Cortex of kidney (tissue), 1 donor: ENCODE data around the gene PDE4D.
"Not testable (repeated sequence)": the region's sequence is repeated elsewhere in the genome, so short reads cannot be mapped to it uniquely, and the experiment has no call there.

Source experiments
- DNase-seq: peaks from one replicate; lab custom pipeline; 2025; lab: John Stamatoyannopoulos, UW

Gene PDE4D

GRCh38 chr5:59003641-59004040 is 889.9 kb downstream of the PDE4D start:
- no peak for DNase-seq

DNA sequence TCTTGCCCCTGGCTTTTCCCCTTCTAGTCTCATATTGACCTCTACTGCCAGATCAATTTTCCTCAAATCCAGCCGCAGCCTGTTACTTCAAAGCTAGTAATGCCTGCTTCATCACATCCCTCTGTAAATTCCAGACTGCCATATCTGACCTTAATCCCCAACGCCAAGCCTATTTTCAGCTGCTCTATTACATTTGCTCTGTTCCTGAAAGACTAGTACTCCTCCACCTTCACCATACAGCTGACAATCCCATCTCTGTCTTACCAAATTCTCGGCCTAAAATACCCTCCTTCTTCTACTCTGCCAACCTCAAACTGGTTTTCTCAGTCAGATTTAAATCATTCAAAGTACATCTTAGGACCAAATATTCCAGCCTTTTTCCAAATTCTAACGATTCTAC is 890.4 kb downstream of the PDE4D start:
- DNase-seq, result no peak

DNA sequence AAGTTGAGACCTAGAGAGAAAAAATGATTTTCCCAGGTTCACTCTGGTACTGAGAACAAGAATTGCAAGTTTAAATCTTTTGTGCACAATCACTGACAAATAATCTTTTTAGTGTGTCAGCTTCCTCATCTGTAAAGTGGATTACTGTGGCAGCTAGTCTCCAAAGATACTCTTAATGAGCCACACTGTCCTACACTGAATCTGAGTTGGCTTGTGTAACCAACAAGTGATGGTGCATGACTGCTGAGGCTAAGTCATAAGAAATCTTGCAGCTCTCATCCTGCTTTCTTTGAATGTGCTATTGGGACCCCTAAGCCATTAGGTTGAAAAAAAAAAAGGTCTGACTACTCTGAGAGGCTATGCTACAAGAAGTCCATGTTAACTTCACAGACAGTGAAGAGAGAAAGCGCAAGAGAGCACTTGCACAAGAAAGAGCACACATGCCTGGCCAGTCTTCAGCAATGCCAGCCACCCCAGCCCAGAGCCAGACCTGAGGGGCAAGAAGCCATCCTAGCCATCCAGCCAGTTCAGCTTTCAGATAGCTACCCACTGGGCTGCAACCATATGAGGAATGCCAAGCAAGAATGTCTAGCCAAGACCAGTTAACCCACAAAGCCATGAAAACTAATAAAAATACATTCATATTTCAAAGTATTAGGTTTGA is 891.2 kb downstream of the PDE4D start:
- DNase-seq, result no peak

GRCh38 chr5:59001716-59002115 is 891.8 kb downstream of the PDE4D start:
- no peak for DNase-seq

DNA sequence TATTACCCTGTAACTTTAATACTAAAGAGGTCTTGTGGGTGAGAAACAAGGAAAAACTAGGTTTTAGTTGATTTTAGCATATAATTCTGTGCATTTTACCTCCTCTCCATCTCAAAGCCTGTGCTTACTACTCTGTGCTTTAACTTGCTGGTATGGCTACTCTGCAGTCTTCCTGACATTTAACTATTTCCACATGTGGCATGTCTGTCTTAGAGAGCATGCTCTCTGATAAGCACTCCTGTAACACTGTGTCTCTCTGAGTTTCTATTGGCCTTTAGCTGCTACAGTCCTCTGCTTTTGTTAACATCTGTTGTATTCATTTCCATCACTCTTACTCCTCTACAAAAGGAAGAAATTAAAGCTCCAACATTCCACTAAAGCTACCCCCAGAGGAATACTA is 892.4 kb downstream of the PDE4D start:
- no peak for DNase-seq

GRCh38 chr5:59000211-59000610 is 893.3 kb downstream of the PDE4D start:
- DNase-seq, result no peak

GRCh38 chr5:58999804-59000203 is 893.7 kb downstream of the PDE4D start:
- DNase-seq, result no peak

DNA sequence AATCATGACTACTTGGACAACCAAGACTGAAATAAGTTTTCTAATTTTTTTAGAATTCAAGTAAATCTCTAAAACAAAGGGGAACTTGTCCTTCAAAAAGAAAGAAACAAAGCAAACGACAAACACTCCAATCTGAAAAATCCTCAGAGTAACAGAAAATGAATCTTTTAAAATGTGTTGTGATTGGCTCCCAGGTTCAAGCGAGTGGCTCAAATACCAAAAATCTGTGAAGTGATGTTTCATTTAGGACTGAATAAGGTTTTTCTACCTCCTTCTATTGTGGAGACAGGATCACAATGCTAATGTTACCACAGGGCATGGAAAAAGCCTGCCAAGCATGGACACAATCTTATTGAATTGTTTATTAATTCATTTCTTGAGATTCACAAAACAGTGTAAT is 895.0 kb downstream of the PDE4D start:
- DNase-seq, result no peak

DNA sequence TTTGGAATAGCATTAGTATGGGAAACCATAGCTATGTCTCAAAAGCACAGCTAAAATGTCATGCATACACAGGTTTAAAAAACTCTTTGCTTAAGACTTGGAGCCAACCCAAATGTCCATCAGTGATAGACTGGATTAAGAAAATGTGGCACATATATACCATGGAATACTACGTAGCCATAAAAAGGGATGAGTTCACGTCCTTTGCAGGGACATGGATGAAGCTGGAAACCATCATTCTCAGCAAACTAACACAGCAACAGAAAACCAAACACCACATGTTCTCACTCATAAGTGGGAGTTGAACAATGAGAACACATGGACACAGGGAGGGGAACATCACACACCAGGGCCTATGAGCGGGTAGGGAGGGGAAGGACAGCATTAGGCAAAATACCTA is 897.7 kb downstream of the PDE4D start:
- not testable (repeated sequence) for DNase-seq

DNA sequence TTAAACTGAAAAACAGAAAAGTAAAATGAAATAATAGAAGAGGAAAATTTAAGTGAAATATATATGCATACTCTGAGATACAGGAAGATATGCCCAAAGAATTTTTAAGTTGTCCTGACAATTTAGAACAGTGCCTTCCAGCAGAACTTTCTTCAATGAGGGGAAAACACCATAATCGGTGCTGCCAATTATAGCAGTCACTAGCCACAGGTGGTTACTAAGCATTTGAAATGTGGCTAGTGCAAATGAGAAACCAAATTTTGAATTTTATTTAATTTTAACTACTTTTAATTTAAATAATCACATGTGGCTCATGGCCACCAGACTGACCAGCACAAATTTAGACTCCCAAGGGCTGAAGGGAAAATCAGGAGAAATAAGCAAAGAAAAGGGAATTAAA is 900.1 kb downstream of the PDE4D start:
- DNase-seq, result no peak

GRCh38 chr5:58988938-58989337 is 904.6 kb downstream of the PDE4D start:
- no peak for DNase-seq

GRCh38 chr5:58987193-58987592 is 906.3 kb downstream of the PDE4D start:
- no peak for DNase-seq

- DNase-seq, result no peak
Observed at GRCh38 chr5:58986281-58986680, 907.2 kb downstream of the PDE4D start.

- DNase-seq, result no peak
Observed at GRCh38 chr5:58985759-58986158, 907.8 kb downstream of the PDE4D start.

DNA sequence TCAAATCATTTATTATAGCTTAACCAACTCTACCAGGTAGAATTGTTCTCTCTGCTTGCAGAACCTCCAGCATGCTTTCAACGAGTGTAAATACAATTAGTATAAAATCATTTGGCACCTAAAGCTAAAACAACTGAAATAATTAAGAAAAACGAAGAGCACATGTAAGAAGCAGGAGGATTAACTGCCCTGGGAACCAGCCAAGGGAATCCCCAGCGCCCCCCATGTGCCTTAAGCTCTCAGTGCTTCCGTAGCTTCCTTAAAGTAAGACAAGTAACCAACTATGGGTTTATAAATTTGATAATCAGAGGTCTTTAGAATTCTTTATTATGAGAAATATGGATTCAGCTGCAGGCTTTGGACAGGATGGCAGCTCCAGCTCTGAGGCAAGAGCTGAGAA is 908.2 kb downstream of the PDE4D start:
- DNase-seq, result no peak

DNA sequence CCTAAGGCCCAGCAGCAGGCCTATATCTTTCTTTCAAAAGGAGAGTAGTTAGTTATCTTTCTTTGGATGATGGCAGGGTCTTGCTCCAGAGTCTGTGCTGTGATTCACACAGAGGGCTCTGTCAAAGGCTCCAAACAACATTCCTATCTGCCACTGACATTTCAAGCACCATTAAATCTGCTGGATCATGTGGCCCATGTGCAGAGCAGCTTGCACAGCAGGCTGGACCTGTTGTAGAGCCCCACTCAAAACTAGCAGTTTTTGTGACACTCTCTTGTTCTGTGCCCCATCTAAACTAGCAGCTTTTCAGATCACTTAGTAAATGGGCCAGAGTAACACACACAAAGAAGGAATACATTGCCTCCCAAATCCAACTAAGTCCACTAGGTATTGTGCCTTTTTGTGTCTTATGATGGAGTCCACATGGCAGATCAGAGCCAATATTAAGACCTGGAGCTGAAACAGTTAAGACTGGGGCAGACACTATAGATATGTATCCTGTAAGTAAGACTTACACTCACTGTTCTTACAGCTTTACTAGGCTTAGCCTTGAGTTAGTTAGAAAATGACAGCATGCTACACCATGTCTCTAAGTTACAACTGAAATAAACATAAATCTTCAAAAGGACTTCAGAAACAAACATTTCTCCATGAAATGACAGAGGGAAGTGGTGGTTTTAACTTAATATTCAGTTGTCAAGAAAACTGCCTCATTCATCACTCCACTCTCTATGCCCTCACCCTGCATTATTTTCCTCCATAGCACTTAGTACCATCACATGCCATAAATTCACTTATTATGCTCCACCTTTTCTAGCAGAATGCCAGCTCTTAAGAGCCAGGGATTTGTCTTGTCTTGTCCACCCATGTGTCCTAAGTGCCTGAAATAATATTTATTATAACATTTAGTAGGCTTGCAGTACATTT is 909.7 kb downstream of the PDE4D start:
- no peak for DNase-seq

DNA sequence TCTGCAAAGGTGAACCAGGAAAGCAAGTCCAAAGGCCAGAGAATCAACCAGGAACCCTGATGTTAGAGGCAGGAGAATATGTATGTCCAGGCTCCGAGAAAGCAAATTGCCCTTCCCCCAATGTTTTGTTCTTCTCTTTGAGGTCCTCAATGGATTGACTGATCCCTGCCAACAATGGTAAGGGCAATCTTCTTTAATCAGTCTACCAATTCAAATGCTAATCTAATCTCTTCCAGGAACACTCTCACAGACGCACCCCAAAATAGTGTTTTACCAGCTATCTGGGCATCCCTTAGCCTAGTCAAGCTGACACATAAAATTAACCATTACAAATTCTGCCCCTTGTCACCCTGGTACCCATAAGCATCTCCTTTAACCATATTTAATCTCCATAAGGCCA is 912.6 kb downstream of the PDE4D start:
- DNase-seq, result no peak

DNA sequence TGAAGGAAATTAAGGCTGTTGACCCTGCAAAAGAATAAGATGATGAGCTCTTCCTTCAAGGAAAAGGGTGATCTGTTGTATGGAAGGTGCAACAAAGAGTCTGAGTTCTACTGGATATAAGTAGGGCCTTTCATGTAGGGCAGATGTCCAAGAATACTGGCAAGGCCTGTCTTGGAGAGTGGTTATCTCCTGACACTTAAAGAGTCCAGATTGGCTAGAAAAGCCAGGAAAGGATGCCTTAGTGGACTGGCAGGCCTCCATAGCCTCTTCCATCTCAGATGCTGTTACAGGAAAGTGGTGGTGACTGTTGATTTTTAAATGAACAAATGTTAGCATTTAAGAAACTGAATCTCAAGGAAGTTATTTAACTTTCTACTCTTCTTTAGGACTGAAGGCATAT is 914.4 kb downstream of the PDE4D start:
- DNase-seq, result no peak

GRCh38 chr5:58974601-58975000 is 918.9 kb downstream of the PDE4D start:
- DNase-seq, result no peak

DNA sequence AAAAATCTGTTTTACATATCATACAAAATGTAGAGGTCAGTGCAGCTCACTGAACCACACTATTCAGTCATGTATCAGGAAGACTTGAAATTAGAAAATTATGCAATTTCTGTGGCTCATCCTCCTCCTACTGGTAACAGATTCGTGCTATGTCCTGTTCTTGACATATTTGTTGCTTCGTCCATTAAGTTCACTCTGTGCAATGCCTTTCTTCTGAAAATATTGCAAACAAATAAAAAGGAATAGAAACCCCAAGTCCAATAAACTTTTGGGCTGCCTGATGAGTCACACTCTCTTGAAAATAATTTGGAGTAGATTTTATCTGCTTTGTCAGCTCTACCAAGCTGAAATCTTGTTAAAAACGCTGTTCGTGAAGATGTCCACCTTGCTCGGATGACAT is 919.4 kb downstream of the PDE4D start:
- DNase-seq, result no peak

GRCh38 chr5:58972301-58972700 is 921.2 kb downstream of the PDE4D start:
- DNase-seq, result no peak

DNA sequence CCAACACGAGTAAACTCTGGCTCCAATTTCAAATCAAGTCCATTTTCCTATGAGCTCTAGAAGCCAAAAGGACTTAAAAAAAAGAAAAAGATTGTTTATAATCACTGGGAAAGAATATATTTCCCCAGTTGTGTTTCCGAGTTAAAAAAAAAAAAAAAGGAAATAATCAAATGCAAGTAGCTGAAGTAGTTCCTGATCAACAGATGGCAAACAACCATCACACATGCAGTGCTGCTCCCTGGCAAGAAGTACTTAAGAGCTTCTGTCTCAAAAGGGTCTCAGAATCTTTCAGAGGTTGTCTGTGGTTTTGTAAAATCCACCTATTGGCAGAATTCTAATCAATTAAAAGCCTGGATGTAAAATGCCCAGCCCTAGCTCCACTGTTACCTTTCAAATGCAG is 922.8 kb downstream of the PDE4D start:
- no peak for DNase-seq

DNA sequence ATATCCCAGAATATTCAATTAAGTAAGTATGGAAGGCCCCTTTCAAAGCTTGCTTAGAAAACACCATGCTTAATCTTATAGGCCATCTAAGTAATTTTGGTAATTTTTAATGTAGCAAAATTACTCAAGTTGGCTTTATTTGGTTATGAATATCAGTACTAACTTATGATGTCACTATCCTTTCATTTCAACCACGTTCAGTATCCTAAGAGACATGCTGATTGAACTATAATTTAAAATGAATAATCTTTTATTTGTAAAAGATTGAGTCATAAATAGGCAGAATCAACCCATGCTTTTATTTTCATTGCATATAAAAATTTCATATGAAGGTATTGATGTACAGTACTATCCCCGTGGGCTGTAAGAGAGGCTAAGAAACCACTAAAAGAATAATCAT is 923.7 kb downstream of the PDE4D start:
- DNase-seq, result no peak

- no peak for DNase-seq
Observed at GRCh38 chr5:58969253-58969652, 924.3 kb downstream of the PDE4D start.
